ENCODE data around the gene HECTD4. TPM values are rescaled to one million over a fixed set of nuclear protein-coding genes. Genes with fewer than 3 reads are reported as not detected.

Gene HECTD4
- total RNA-seq, 2 experiments from 2014 or later, result 43.2 to 44.7 TPM

DNA sequence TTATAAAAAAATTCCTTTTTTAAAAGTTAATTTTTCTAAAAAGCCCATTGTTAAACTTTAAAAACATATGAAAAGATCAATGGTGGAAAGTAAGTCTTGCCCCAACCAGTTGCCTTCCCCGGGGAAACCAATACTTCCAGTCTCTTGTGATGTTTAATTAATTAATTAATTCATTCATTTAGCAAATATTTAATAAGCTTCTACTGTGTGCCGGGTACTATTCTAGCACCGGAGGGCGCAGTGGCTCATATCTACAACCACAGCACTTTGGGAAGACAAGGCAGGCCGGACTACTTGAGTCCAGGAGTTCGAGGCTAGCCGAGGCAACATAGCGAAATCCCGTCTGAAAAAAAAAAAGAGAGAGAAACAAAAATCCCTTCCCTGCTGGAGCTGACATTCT, 87.4 kb downstream of the HECTD4 start:
- POLR2A ChIA-PET, result no interaction called here
- CTCF ChIA-PET, result interaction anchor here (0.7 kb wide), 1 partner anchor 67 kb away, joined by 3 read pairs; no protein-coding TSS in a partner anchor
- Mint-ChIP-seq H3K4me3 (no peak overlapping the region), H3K4me1 (peaks cover 8% of the 10 kb centered on the region), H3K27ac (no peak overlapping the region), H3K27me3 (no peaks in the 10 kb centered on the region), H3K36me3 (ENCODE audit: low read depth) (peaks cover 9% of the 10 kb centered on the region), H3K9me3 (peaks cover 6% of the 10 kb centered on the region)
- DNase-seq, result no peak

- DNase-seq, result no peak
- H3K4me3 Mint-ChIP-seq, result no peak overlapping the region
- no peaks in the 10 kb centered on the region for H3K27me3 Mint-ChIP-seq
- peaks cover 16% of the 10 kb centered on the region for H3K36me3 Mint-ChIP-seq (ENCODE audit: low read depth)
- ChIA-PET POLR2A (no interaction called here), CTCF (interaction anchor here (1.6 kb wide), 1 partner anchor 10 kb away, joined by 6 read pairs; no protein-coding TSS in a partner anchor)
- peaks cover 8% of the 10 kb centered on the region for H3K4me1 Mint-ChIP-seq
- no peak overlapping the region for H3K27ac Mint-ChIP-seq
- peaks cover 11% of the 10 kb centered on the region for H3K9me3 Mint-ChIP-seq
Measured at GRCh38 chr12:112288638-112289037, 93.6 kb downstream of the HECTD4 start.

DNA sequence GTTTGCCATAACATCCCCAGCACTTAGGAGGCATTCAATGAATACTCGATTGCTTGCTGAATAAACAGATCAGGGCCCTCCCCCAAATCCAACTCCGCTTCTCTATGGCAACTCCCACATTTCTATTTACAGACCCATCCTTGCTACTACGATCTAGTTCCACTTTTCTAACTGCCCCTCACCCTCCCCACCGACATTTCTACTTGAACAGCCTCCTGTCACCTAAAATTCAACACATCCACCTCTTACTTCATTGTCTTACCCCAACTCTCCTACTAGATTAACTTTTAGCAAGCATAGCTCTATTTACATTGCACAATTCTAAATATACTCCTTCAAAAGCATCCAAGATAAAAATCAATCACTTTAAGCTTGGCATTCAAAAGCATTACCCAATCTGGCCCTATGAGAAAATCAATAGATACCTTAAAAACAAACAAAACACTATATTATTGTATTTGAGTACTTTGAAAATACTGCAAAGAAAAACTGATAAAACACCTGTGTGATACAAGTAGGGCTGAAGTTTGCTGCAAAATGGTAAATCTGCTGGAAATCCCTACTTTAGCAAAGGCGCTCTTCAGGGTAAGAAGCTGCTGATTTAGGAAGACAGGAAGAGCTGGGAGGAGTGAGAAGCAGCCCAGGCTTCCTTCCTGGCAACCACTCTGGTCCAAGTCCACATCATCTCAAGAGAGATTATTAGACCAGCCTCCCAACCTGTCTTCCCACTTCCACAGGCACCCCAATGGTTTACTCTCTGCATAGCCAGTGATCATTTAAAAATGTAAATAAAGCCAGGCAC, 96.4 kb downstream of the HECTD4 start:
- POLR2A ChIA-PET, result no interaction called here
- no peak overlapping the region for H3K27ac Mint-ChIP-seq
- H3K27me3 Mint-ChIP-seq, result no peaks in the 10 kb centered on the region
- no peak overlapping the region for H3K4me3 Mint-ChIP-seq
- peaks cover 8% of the 10 kb centered on the region for H3K36me3 Mint-ChIP-seq (ENCODE audit: low read depth)
- H3K9me3 Mint-ChIP-seq, result peaks cover 6% of the 10 kb centered on the region
- CTCF ChIA-PET, result no interaction called here
- no peaks in the 10 kb centered on the region for H3K4me1 Mint-ChIP-seq
- no peak for DNase-seq

GRCh38 chr12:112283546-112283945, 98.7 kb downstream of the HECTD4 start:
- no peaks in the 10 kb centered on the region for H3K4me1 Mint-ChIP-seq
- no peak for DNase-seq
- peaks cover 2% of the 10 kb centered on the region for H3K36me3 Mint-ChIP-seq (ENCODE audit: low read depth)
- H3K9me3 Mint-ChIP-seq, result no peaks in the 10 kb centered on the region
- no peaks in the 10 kb centered on the region for H3K27me3 Mint-ChIP-seq
- CTCF ChIA-PET, result interaction anchor here (0.6 to 0.7 kb wide), 3 partner anchors 33 to 137 kb away, joined by 3 to 5 read pairs (median 4); no protein-coding TSS in a partner anchor
- no peak overlapping the region for H3K4me3 Mint-ChIP-seq
- POLR2A ChIA-PET, result no interaction called here
- H3K27ac Mint-ChIP-seq, result no peak overlapping the region

DNA sequence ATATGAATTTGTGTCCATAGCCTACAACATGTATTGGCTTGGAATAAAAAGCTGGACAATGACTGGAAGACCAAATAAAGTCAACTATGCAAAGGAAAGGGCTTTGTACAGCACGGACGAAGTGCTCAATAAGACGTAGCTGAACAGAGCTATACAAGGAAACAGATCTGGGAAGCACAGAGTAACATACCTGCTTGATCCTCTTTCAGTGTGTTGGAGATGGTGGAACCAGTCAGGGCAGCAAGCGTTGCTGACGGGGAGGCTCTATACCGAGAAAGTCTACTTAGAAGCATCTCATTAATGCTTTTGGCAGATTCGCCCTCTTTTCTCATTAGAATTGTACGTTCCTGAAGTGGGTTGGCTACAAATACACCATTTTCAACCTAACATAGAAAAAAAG, 99.3 kb downstream of the HECTD4 start:
- CTCF ChIA-PET, result interaction anchor here (0.6 kb wide), 1 partner anchor 110 kb away, joined by 3 read pairs; no protein-coding TSS in a partner anchor
- H3K9me3 Mint-ChIP-seq, result no peaks in the 10 kb centered on the region
- no peaks in the 10 kb centered on the region for H3K4me1 Mint-ChIP-seq
- no peak for DNase-seq
- H3K27me3 Mint-ChIP-seq, result no peaks in the 10 kb centered on the region
- H3K27ac Mint-ChIP-seq, result no peak overlapping the region
- peaks cover 4% of the 10 kb centered on the region for H3K36me3 Mint-ChIP-seq (ENCODE audit: low read depth)
- POLR2A ChIA-PET, result no interaction called here
- H3K4me3 Mint-ChIP-seq, result no peak overlapping the region

DNA sequence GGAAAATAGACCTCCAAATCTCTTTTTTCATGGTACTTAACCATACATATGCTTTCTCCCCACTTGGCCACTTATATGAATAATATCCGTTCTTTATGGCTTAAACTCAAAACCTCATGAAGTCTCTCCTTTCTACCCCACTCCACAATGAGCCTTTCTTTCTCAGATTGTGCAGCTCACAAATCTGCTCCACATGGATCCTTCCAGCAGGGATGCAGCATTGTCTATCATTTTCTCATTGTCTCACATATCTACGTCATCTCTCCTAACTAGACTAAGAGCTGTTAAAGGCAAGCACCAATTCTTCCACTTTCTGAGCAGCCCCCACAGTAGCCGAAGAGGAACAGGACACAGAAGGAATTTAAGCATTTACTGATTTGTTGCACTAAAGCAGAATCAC, 106.4 kb downstream of the HECTD4 start:
- ChIA-PET POLR2A (no interaction called here), CTCF (interaction anchor here (0.5 to 0.6 kb wide), 2 partner anchors 45 to 768 kb away, joined by 4 to 5 read pairs; no protein-coding TSS in a partner anchor)
- Mint-ChIP-seq H3K27me3 (no peaks in the 10 kb centered on the region), H3K4me3 (no peak overlapping the region), H3K27ac (no peak overlapping the region), H3K9me3 (no peaks in the 10 kb centered on the region), H3K36me3 (ENCODE audit: low read depth) (peaks cover 17% of the 10 kb centered on the region), H3K4me1 (peaks cover 2% of the 10 kb centered on the region)
- no peak for DNase-seq

DNA sequence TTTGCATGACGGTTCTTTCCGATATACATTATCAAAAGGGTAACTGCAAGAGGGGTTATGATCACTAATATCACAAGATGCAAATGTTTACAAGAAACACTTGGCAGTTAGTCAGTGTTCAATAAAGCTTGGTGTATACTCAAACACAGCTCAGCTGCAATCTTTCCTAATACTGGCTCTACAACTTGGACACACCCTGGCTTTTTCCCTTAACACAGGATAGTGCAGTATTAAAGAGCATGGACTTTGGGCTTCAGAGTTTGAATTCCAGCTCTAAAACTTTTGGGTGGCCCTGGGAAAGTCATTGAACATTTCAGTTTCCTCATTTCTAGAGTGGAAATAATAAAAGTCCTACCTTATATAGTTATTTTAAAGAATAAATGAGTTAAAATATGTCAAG, 107.0 kb downstream of the HECTD4 start:
- H3K27ac Mint-ChIP-seq, result no peak overlapping the region
- no peaks in the 10 kb centered on the region for H3K27me3 Mint-ChIP-seq
- DNase-seq, result no peak
- ChIA-PET CTCF (interaction anchor here (1.3 kb wide), 1 partner anchor 13 kb away, joined by 3 read pairs; no protein-coding TSS in a partner anchor), POLR2A (no interaction called here)
- no peak overlapping the region for H3K4me3 Mint-ChIP-seq
- peaks cover 3% of the 10 kb centered on the region for H3K4me1 Mint-ChIP-seq
- H3K36me3 Mint-ChIP-seq (ENCODE audit: low read depth), result peaks cover 18% of the 10 kb centered on the region
- no peaks in the 10 kb centered on the region for H3K9me3 Mint-ChIP-seq

- H3K27ac Mint-ChIP-seq, result no peak overlapping the region
- H3K36me3 Mint-ChIP-seq (ENCODE audit: low read depth), result peaks cover 26% of the 10 kb centered on the region
- ChIA-PET CTCF (interaction anchor here (0.9 kb wide), 1 partner anchor 36 kb away, joined by 3 read pairs; no protein-coding TSS in a partner anchor), POLR2A (no interaction called here)
- H3K4me1 Mint-ChIP-seq, result peaks cover 4% of the 10 kb centered on the region
- H3K4me3 Mint-ChIP-seq, result no peak overlapping the region
- no peaks in the 10 kb centered on the region for H3K9me3 Mint-ChIP-seq
- no peak for DNase-seq
- H3K27me3 Mint-ChIP-seq, result no peaks in the 10 kb centered on the region
Measured at GRCh38 chr12:112270673-112271072, 111.6 kb downstream of the HECTD4 start.

DNA sequence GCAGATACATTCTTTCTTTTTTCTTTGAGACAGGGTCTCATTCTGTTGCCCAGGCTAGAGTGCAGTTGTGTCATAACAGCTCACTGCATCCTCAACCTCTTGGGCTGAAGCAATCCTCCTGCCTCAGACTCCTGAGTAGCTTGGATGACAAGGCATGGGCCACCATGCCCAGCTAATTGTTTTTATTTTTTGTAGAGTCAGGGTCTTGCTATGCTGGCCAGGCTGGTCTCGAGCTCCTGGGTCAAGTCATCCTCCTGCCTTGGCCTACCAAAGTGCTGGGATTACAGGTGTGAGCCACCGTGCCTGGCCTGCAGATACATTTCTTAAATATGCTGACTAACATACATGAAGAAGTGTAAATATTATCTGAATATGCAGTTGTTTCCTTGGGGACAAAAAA, 115.8 kb downstream of the HECTD4 start:
- H3K9me3 Mint-ChIP-seq, result no peaks in the 10 kb centered on the region
- POLR2A ChIA-PET, result no interaction called here
- no peaks in the 10 kb centered on the region for H3K27me3 Mint-ChIP-seq
- CTCF ChIA-PET, result interaction anchor here (0.6 kb wide), 1 partner anchor 118 kb away, joined by 3 read pairs; no protein-coding TSS in a partner anchor
- H3K4me3 Mint-ChIP-seq, result no peak overlapping the region
- peaks cover 4% of the 10 kb centered on the region for H3K4me1 Mint-ChIP-seq
- H3K36me3 Mint-ChIP-seq (ENCODE audit: low read depth), result peaks cover 18% of the 10 kb centered on the region
- H3K27ac Mint-ChIP-seq, result no peak overlapping the region
- no peak for DNase-seq

GRCh38 chr12:112261559-112261958, 120.7 kb downstream of the HECTD4 start:
- H3K36me3 Mint-ChIP-seq (ENCODE audit: low read depth), result peaks cover 10% of the 10 kb centered on the region
- no peaks in the 10 kb centered on the region for H3K9me3 Mint-ChIP-seq
- no peak for DNase-seq
- ChIA-PET POLR2A (no interaction called here), CTCF (interaction anchor here (1.3 to 1.6 kb wide), 2 partner anchors 13 to 58 kb away, joined by 3 read pairs; no protein-coding TSS in a partner anchor)
- H3K4me1 Mint-ChIP-seq, result no peaks in the 10 kb centered on the region
- H3K27me3 Mint-ChIP-seq, result no peaks in the 10 kb centered on the region
- no peak overlapping the region for H3K27ac Mint-ChIP-seq
- H3K4me3 Mint-ChIP-seq, result no peak overlapping the region

DNA sequence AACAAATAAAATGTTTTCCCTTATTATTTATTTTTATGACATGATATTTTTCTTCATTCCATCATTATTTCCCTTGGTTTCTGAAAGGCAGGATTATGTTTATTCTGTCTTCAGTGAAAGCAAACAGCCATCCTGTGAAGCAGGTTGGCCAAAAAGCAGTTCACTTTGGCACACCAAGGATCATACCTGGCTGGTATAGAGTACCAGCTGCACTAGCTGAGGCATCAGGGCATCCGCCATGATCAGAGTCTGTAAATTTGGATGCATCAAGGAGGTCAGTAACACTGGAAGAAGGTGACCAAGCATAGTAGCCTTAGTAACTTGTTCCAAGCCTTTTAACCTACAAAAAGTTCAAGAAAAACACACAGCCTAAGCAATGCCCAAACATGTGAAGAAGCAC, 123.3 kb downstream of the HECTD4 start:
- Mint-ChIP-seq H3K9me3 (no peaks in the 10 kb centered on the region), H3K36me3 (ENCODE audit: low read depth) (peaks cover 23% of the 10 kb centered on the region), H3K4me1 (no peaks in the 10 kb centered on the region), H3K27me3 (no peaks in the 10 kb centered on the region), H3K27ac (no peak overlapping the region), H3K4me3 (no peak overlapping the region)
- DNase-seq, result no peak
- POLR2A ChIA-PET, result no interaction called here
- CTCF ChIA-PET, result no interaction called here

- H3K27me3 Mint-ChIP-seq, result no peaks in the 10 kb centered on the region
- H3K9me3 Mint-ChIP-seq, result no peaks in the 10 kb centered on the region
- H3K36me3 Mint-ChIP-seq (ENCODE audit: low read depth), result peaks cover 32% of the 10 kb centered on the region
- H3K4me1 Mint-ChIP-seq, result no peaks in the 10 kb centered on the region
- ChIA-PET POLR2A (no interaction called here), CTCF (interaction anchor here (0.5 to 1.3 kb wide), 3 partner anchors 13 to 767 kb away, joined by 3 to 4 read pairs (median 3); no protein-coding TSS in a partner anchor)
- H3K27ac Mint-ChIP-seq, result no peak overlapping the region
- no peak overlapping the region for H3K4me3 Mint-ChIP-seq
- DNase-seq, result no peak
Measured at GRCh38 chr12:112256780-112257179, 125.5 kb downstream of the HECTD4 start.

GRCh38 chr12:112252184-112252583, 130.0 kb downstream of the HECTD4 start:
- POLR2A ChIA-PET, result no interaction called here

More at GRCh38 chr12:112252184-112252583, 130.0 kb downstream of the HECTD4 start:
- Mint-ChIP-seq H3K36me3 (ENCODE audit: low read depth) (peaks cover 23% of the 10 kb centered on the region), H3K4me3 (no peak overlapping the region), H3K27me3 (no peaks in the 10 kb centered on the region), H3K4me1 (no peaks in the 10 kb centered on the region), H3K9me3 (no peaks in the 10 kb centered on the region), H3K27ac (no peak overlapping the region)
- CTCF ChIA-PET, result interaction anchor here (0.8 to 2.0 kb wide), 2 partner anchors 11 to 836 kb away, joined by 3 to 8 read pairs; no protein-coding TSS in a partner anchor
- DNase-seq, result no peak
